ENCODE measurements around the gene MUSTN1. TPM values are rescaled to one million over a fixed set of nuclear protein-coding genes. Genes with fewer than 3 reads are reported as not detected.

The MUSTN1 gene
- total and polyA plus RNA-seq, 2 of the 13 experiments (the other 11 are each of a cell fraction or from before 2014, with no cell fraction given), result 0.84 to 1.4 TPM

GRCh38 chr3:52795298-52795900, 39.4 kb downstream of the MUSTN1 start (continued):
- TF ChIP-seq, protein P1, sequence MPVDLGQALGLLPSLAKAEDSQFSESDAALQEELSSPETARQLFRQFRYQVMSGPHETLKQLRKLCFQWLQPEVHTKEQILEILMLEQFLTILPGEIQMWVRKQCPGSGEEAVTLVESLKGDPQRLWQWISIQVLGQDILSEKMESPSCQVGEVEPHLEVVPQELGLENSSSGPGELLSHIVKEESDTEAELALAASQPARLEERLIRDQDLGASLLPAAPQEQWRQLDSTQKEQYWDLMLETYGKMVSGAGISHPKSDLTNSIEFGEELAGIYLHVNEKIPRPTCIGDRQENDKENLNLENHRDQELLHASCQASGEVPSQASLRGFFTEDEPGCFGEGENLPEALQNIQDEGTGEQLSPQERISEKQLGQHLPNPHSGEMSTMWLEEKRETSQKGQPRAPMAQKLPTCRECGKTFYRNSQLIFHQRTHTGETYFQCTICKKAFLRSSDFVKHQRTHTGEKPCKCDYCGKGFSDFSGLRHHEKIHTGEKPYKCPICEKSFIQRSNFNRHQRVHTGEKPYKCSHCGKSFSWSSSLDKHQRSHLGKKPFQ (CRISPR knock-in tag; IDR thresholded peaks at IDR 0.05; ENCODE audit: insufficient replicate concordance), result no peak
- no peak for TF ChIP-seq SP4 (CRISPR knock-in tag; IDR thresholded peaks at IDR 0.05)
- TF ChIP-seq, protein P2, sequence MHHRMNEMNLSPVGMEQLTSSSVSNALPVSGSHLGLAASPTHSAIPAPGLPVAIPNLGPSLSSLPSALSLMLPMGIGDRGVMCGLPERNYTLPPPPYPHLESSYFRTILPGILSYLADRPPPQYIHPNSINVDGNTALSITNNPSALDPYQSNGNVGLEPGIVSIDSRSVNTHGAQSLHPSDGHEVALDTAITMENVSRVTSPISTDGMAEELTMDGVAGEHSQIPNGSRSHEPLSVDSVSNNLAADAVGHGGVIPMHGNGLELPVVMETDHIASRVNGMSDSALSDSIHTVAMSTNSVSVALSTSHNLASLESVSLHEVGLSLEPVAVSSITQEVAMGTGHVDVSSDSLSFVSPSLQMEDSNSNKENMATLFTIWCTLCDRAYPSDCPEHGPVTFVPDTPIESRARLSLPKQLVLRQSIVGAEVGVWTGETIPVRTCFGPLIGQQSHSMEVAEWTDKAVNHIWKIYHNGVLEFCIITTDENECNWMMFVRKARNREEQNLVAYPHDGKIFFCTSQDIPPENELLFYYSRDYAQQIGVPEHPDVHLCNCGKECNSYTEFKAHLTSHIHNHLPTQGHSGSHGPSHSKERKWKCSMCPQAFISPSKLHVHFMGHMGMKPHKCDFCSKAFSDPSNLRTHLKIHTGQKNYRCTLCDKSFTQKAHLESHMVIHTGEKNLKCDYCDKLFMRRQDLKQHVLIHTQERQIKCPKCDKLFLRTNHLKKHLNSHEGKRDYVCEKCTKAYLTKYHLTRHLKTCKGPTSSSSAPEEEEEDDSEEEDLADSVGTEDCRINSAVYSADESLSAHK (CRISPR knock-in tag; IDR thresholded peaks at IDR 0.05; ENCODE audit: borderline replicate concordance), result no peak
- no peak for TF ChIP-seq ZNF879 (CRISPR knock-in tag; IDR thresholded peaks at IDR 0.05)
- TF ChIP-seq ZSCAN30 (CRISPR knock-in tag; IDR thresholded peaks at IDR 0.05), result no peak
- no peak for TF ChIP-seq PHB2 (IDR thresholded peaks at IDR 0.05; ENCODE audit: partially characterized antibody)
- TF ChIP-seq FOXP1 (IDR thresholded peaks at IDR 0.05), result no peak
- TF ChIP-seq FOXP1 (CRISPR knock-in tag; IDR thresholded peaks at IDR 0.05), result peak; percentile 94
- TF ChIP-seq, protein P3, sequence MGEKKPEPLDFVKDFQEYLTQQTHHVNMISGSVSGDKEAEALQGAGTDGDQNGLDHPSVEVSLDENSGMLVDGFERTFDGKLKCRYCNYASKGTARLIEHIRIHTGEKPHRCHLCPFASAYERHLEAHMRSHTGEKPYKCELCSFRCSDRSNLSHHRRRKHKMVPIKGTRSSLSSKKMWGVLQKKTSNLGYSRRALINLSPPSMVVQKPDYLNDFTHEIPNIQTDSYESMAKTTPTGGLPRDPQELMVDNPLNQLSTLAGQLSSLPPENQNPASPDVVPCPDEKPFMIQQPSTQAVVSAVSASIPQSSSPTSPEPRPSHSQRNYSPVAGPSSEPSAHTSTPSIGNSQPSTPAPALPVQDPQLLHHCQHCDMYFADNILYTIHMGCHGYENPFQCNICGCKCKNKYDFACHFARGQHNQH (CRISPR knock-in tag; IDR thresholded peaks at IDR 0.05), result peak; percentile 68; the same call in 1 of the 2 replicates
- no peak for TF ChIP-seq DZIP1 (CRISPR knock-in tag; IDR thresholded peaks at IDR 0.05)
- TF ChIP-seq ZNF432 (CRISPR knock-in tag; IDR thresholded peaks at IDR 0.05; ENCODE audit: borderline replicate concordance), result no peak
- TF ChIP-seq RBFOX2 (IDR thresholded peaks at IDR 0.05; ENCODE audit: low read depth, low read length), result no peak
- peak; percentile 93 for TF ChIP-seq SAP130 (CRISPR knock-in tag; IDR thresholded peaks at IDR 0.05; ENCODE audit: low read depth)
- TF ChIP-seq PLRG1 (conservative IDR thresholded peaks at IDR 0.05), result no peak
- no peak for TF ChIP-seq ZEB1 (IDR thresholded peaks at IDR 0.05; ENCODE audit: insufficient replicate concordance, low read depth)
- TF ChIP-seq ZNF572 (CRISPR knock-in tag; IDR thresholded peaks at IDR 0.05), result no peak
- TF ChIP-seq ARID2 (CRISPR knock-in tag; IDR thresholded peaks at IDR 0.05; ENCODE audit: borderline replicate concordance), result no peak
- TF ChIP-seq ZNF883 (CRISPR knock-in tag; IDR thresholded peaks at IDR 0.05; ENCODE audit: not compliant biosample characterization), result no peak
- no peak for TF ChIP-seq POGZ (CRISPR knock-in tag; IDR thresholded peaks at IDR 0.05)
- no peak for TF ChIP-seq FOXM1 (CRISPR knock-in tag; IDR thresholded peaks at IDR 0.05)
- peak; percentile 58; the same call in 1 of the 2 replicates for TF ChIP-seq MIXL1 (CRISPR knock-in tag; IDR thresholded peaks at IDR 0.05)
- TF ChIP-seq, protein P4, sequence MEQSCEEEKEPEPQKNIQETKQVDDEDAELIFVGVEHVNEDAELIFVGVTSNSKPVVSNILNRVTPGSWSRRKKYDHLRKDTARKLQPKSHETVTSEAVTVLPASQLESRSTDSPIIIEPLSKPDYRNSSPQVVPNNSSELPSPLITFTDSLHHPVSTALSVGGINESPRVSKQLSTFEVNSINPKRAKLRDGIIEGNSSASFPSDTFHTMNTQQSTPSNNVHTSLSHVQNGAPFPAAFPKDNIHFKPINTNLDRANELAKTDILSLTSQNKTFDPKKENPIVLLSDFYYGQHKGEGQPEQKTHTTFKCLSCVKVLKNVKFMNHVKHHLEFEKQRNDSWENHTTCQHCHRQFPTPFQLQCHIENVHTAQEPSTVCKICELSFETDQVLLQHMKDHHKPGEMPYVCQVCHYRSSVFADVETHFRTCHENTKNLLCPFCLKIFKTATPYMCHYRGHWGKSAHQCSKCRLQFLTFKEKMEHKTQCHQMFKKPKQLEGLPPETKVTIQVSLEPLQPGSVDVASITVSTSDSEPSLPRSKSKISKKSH (CRISPR knock-in tag; IDR thresholded peaks at IDR 0.05; ENCODE audit: borderline replicate concordance), result no peak
